SKM-1 (cell line): ENCODE data around the gene GTF2H3.

Source experiments
- DNase-seq: peaks from one replicate; lab custom pipeline; 2025; ENCODE audit not compliant: unreplicated experiment; lab: John Stamatoyannopoulos, UW

The GTF2H3 gene

GRCh38 chr12:123707466-123707865, 73.8 kb downstream of the GTF2H3 start:
- DNase-seq = no peak
